ENCODE measurements around the gene SLC12A8.
"Not testable (repeated sequence)": the region's sequence is repeated elsewhere in the genome, so short reads cannot be mapped to it uniquely, and the experiment has no call there.

SLC12A8 gene

GRCh38 chr3:125087768-125088391 lies 124.7 kb downstream of the SLC12A8 start:
- no peak overlapping the region for H3K4me3 ChIP-seq (replicated peaks; ENCODE audit: low read depth, low read length)
- DNase-seq (ENCODE audit: extremely low read depth, low read depth), result no peak
- TF ChIP-seq CTCF (IDR thresholded peaks at IDR 0.05; ENCODE audit: low read depth, low read length, missing control alignments), result no peak

- H3K4me3 ChIP-seq (replicated peaks; ENCODE audit: low read depth, low read length), result no peak overlapping the region
These were observed 127.4 kb downstream of the SLC12A8 start for GRCh38 chr3:125085166-125085565.

GRCh38 chr3:125083776-125084175 lies 128.8 kb downstream of the SLC12A8 start:
- TF ChIP-seq CTCF (IDR thresholded peaks at IDR 0.05; ENCODE audit: low read depth, low read length, missing control alignments), result no peak
- no peak overlapping the region for H3K4me3 ChIP-seq (replicated peaks; ENCODE audit: low read depth, low read length)
- no peak for DNase-seq (ENCODE audit: extremely low read depth, low read depth)

More at GRCh38 chr3:125085166-125085565, 127.4 kb downstream of the SLC12A8 start:
- no peak for DNase-seq (ENCODE audit: extremely low read depth, low read depth)
- no peak for TF ChIP-seq CTCF (IDR thresholded peaks at IDR 0.05; ENCODE audit: low read depth, low read length, missing control alignments)

GRCh38 chr3:125082339-125082738 lies 130.2 kb downstream of the SLC12A8 start:
- not testable (repeated sequence) for DNase-seq (ENCODE audit: extremely low read depth, low read depth); H3K4me3 ChIP-seq (replicated peaks; ENCODE audit: low read depth, low read length)

- no peak overlapping the region for H3K4me3 ChIP-seq (replicated peaks; ENCODE audit: low read depth, low read length)
- DNase-seq (ENCODE audit: extremely low read depth, low read depth), result no peak
- no peak for TF ChIP-seq CTCF (IDR thresholded peaks at IDR 0.05; ENCODE audit: low read depth, low read length, missing control alignments)
These were observed 132.5 kb downstream of the SLC12A8 start for GRCh38 chr3:125080077-125080476.

GRCh38 chr3:125079675-125080045 lies 132.9 kb downstream of the SLC12A8 start:
- H3K4me3 ChIP-seq (replicated peaks; ENCODE audit: low read depth, low read length), result no peak overlapping the region
- TF ChIP-seq CTCF (IDR thresholded peaks at IDR 0.05; ENCODE audit: low read depth, low read length, missing control alignments), result no peak
- no peak for DNase-seq (ENCODE audit: extremely low read depth, low read depth)

- no peak for DNase-seq (ENCODE audit: extremely low read depth, low read depth)
- H3K4me3 ChIP-seq (replicated peaks; ENCODE audit: low read depth, low read length), result no peak overlapping the region
- TF ChIP-seq CTCF (IDR thresholded peaks at IDR 0.05; ENCODE audit: low read depth, low read length, missing control alignments), result no peak
These were observed 133.4 kb downstream of the SLC12A8 start for GRCh38 chr3:125078951-125079674.
